Inferior parietal cortex (tissue), 1 donor: ENCODE measurements around the gene ADCYAP1R1.

ENCODE experiments used
- DNase-seq: peaks from one replicate; pipeline ENCODE4 v3.0.0-alpha.2; 2016; ENCODE audit errors: extremely low spot score

The ADCYAP1R1 gene

GRCh38 chr7:31043051-31043471 lies 9.0 kb upstream of the ADCYAP1R1 start:
- no peak for DNase-seq

DNA sequence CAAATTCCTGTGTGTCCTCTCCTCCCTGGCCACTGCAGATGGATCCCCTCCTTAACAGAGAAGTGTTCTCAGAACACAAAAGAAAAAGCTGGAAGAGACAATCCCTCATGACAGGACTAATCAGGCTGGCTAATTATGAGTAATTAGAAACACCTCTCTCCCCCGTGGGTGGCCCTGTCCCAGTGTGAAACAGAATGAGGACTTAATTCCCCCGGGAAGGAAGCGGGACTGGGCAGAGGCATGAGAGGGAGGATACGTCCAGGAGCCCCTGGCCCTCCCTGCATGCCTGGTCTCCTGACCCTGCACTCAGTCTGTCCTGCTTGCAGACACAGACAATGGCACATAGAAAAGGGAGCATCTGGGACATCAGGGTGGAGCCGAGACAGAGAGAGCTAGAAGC lies 7.6 kb upstream of the ADCYAP1R1 start:
- no peak for DNase-seq

DNA sequence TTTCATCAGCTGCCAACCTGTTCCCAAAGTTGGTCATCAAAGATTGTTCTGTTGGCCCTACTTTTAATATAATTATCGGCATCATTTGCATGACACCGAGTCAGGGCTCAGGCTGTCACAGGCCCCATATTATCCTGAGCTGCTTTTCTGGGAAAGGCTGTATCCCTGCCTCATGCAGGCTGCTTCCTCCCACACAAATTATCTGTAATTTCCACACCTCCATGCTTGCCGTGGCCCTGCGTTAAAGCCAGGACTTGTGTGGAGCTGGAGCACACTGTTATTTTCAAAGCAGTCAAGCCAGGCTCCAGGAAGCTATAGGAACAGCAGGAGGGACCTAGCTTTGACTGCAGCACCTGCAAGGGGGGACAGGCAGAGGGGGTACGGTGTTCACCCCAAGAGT lies 5.4 kb upstream of the ADCYAP1R1 start:
- no peak for DNase-seq

DNA sequence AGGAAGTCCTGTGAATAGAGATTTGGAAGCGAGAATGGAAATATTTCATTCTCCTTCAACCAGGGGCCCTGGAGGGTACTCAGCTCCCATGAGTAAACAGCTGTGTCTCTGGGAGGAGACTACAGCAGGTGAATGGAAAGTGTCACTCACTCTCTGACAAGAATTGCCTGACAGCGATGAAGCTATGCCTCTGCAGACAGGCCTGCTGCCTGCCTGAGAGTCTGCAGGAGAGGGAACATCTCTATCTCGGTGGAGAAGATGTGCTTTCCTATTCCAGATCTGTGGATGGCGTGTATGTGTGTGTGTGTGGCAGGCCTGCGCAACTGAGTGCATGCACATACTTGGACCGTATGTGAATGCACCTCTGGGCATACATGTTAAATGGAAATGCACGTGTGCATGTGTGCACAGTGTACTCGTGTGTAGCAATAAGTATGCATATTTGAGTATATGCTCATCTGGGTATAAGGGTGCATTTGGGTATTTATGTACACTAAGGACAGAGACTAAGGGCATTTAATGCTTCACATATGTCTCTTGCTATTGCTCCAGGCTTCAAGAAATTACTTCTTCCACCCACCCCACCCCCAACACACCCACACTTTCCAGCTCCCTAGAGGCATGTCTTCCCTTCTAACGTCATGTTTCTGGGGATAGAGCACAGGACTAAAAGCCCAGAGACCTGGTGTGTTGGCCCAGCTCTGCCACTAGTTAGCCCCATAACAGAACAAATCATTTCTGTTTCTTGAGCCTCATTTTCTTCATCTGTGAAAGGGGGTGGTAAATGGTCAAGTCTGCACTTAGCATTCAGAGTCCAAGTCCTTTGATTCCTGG lies 4.6 kb upstream of the ADCYAP1R1 start:
- DNase-seq: no peak

DNA sequence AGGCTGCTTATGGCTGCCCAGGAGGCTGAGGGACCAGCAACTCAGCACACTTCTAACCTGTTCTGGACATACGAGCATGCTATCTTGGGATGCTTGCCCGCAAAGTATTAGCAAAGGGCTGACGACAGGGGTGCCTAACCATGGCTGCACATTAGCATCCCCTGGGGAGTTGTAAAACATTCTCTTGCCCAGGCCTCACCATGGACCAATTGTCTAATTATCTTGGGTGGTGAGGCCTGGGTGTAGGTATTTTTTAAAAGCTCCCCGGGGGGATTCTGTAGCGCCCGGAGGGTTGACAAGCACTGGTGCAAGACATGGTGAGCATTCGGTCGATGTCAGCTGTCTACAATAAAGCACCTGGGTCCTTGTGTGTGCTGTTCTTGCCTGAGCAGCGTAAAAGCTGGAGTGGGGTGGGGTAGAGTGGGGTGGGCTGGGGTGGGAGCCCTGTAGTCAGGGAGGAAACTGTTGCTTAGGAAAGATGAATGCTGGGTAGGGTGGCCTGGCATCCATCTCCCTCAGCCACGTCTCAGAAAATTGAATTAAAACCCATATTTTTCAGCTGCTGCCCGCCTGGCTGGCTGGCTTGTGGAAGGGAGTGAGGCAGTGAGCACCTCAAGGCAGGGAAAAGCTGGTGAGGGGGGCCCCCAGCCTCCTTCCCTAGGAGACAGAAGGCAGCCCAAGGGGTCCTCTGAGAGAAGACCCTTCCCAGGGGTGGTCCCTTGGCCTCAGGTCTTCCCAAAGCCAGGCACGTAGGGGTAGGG lies 2.9 kb upstream of the ADCYAP1R1 start:
- no peak for DNase-seq

DNA sequence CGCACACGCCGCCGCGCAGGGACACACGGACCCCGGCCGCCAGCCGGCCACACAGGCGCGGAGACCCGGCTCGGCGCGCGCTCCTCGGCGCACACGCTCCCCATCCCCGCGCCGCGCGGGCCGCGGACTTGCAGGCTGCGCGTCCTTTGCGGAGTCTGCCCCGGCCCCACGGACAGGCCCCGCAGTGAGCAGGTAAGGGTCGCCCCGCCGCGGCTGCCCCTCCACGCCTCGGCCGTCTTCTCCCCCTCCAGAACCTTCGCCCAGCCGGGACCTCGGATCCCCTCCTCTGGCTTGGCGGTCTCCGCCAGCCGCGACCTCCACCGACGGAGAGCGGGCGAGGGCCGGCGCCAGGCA lies 356 bp downstream of the ADCYAP1R1 start:
- no peak for DNase-seq

- no peak for DNase-seq
Measured at GRCh38 chr7:31052841-31053601, 913 bp downstream of the ADCYAP1R1 start.

- no peak for DNase-seq
Measured at GRCh38 chr7:31053986-31054385, 1.9 kb downstream of the ADCYAP1R1 start.

- no peak for DNase-seq
Measured at GRCh38 chr7:31054608-31055278, 2.6 kb downstream of the ADCYAP1R1 start.

GRCh38 chr7:31055471-31055870 lies 3.4 kb downstream of the ADCYAP1R1 start:
- DNase-seq: no peak

DNA sequence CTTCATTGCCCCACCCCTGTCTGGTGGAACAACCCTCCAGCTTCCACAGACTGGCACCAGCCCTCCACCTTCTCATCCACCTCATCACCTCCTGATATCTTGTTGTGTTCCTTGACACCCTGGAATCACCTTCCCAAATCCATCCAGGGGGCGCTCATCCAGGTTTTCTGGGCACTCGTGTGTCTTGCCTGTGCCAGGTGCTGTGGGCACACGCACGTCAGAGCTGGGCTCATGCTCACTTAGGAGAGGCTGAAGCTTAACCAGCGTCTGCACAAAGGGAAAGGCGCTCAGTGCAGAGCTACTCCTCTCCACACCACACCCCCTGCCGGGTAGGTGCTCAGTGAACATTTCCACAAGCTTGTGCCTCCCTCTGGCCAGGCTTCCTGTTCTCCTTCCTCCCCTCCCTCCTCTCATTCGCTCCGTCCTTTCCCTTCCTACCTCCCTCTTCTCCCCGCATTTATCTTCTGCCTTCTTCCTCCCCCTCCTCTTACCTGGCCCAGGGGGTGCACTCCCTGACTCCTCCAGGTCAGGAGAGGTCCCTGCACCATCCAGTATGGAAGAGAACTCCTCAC lies 4.8 kb downstream of the ADCYAP1R1 start:
- no peak for DNase-seq

- DNase-seq: no peak
Measured at GRCh38 chr7:31058122-31058521, 6.0 kb downstream of the ADCYAP1R1 start.

GRCh38 chr7:31058688-31059087 lies 6.6 kb downstream of the ADCYAP1R1 start:
- no peak for DNase-seq

- DNase-seq: no peak
Measured at GRCh38 chr7:31059551-31059950, 7.4 kb downstream of the ADCYAP1R1 start.

- no peak for DNase-seq
Measured at GRCh38 chr7:31061185-31061584, 9.1 kb downstream of the ADCYAP1R1 start.

- no peak for DNase-seq
Measured at GRCh38 chr7:31062746-31063435, 10.8 kb downstream of the ADCYAP1R1 start.

DNA sequence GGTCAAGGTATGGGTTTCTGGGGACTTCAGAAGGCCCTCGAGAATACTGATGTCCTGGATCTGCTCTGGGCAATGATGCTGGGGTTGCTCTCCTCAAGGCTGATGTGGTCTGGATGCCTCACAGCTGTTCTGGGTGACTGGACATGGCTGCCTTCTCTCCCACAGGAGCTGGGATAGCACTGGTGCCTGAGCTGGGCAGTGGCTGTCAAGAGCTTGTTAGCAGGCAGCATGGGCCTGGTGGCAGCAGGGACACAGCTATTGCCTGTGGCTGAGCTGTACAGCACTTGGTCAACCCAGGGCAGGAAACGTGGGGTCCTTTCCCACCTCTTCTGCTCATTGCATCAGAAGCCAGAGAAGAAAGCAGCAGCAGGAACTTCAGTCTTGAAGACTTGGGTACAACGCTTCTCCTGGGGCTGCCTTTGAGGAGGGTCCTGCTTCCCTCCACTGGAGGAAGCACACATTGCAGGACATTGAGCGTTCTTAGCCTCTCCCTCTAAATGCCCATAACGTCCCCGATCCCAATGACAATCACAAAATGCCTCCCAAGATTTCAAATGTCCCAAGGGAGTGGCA lies 13.0 kb downstream of the ADCYAP1R1 start:
- no peak for DNase-seq

DNA sequence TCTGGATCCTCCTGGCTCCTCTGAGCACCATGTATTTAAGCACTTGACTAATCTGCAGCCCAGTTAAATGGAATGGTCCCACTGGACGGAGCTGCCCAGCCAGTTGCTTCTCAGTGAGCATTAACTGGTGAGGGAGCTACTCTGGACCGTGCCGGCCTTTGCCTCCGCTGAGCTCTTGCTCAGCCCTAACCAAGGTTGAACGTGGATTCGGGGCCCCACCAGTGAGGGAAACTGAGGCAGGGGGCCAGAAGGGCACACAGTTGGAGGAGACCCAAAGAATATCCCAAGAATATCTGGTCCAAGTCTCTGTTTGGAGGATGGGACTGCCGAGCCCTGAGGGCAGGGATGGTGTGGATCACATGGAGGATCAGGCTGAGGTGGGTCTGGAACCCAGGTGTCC lies 13.7 kb downstream of the ADCYAP1R1 start:
- DNase-seq: no peak

GRCh38 chr7:31066516-31067130 lies 14.5 kb downstream of the ADCYAP1R1 start:
- DNase-seq: no peak

DNA sequence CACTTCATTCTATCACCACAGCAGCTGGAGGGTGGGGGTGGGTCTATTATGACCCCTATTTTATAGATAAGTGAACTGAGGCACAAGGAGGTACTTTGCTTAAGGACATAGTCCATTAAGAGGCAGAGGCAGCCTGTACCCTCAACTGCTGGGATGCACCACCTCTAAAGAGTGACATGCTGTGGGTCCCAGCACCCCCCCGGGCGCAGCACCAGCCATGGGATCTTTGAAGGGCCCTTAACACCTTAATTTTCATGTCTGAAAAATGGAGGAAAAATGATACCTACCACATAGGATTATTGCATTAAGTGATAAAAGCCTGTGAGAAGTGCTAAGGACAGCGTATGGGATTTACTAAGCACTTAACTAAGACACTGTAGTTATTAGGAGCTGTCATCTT lies 15.4 kb downstream of the ADCYAP1R1 start:
- DNase-seq: no peak
